Measurements from ENCODE around the gene FRAT2. TPM values are rescaled to one million over a fixed set of nuclear protein-coding genes. Genes with fewer than 3 reads are reported as not detected.
A peak's percentile ranks its signal among the peaks of the same experiment; 100 is the strongest.
"Not testable (repeated sequence)": the region's sequence is repeated elsewhere in the genome, so short reads cannot be mapped to it uniquely, and the experiment has no call there.

FRAT2 gene
- total RNA-seq, 2 experiments from 2014 or later, result 8.8 to 9.5 TPM

- Mint-ChIP-seq H3K4me1 (no peaks in the 10 kb centered on the region), H3K27ac (no peak overlapping the region), H3K27me3 (no peaks in the 10 kb centered on the region), H3K4me3 (no peak overlapping the region), H3K9me3 (no peaks in the 10 kb centered on the region), H3K36me3 (peaks cover 19% of the 10 kb centered on the region)
- no peak for DNase-seq
These were observed 27.9 kb upstream of the FRAT2 start for GRCh38 chr10:97362310-97363033.

GRCh38 chr10:97361537-97361901, 27.0 kb upstream of the FRAT2 start:
- H3K27ac Mint-ChIP-seq, result no peak overlapping the region

GRCh38 chr10:97360705-97361536, 26.4 kb upstream of the FRAT2 start:
- DNase-seq, result no peak
- Mint-ChIP-seq H3K4me1 (no peaks in the 10 kb centered on the region), H3K27ac (no peak overlapping the region), H3K4me3 (no peak overlapping the region), H3K27me3 (no peaks in the 10 kb centered on the region), H3K36me3 (peaks cover 28% of the 10 kb centered on the region), H3K9me3 (no peaks in the 10 kb centered on the region)

More at GRCh38 chr10:97361537-97361901, 27.0 kb upstream of the FRAT2 start:
- Mint-ChIP-seq H3K36me3 (peaks cover 22% of the 10 kb centered on the region), H3K4me3 (no peak overlapping the region), H3K27me3 (no peaks in the 10 kb centered on the region), H3K9me3 (no peaks in the 10 kb centered on the region), H3K4me1 (no peaks in the 10 kb centered on the region)
- no peak for DNase-seq

- Mint-ChIP-seq H3K27me3 (no peaks in the 10 kb centered on the region), H3K27ac (no peak overlapping the region), H3K4me1 (no peaks in the 10 kb centered on the region), H3K36me3 (peaks cover 16% of the 10 kb centered on the region), H3K9me3 (no peaks in the 10 kb centered on the region), H3K4me3 (no peak overlapping the region)
- no peak for DNase-seq
These were observed 24.3 kb upstream of the FRAT2 start for GRCh38 chr10:97358781-97359180.

- no peak for DNase-seq
- no peaks in the 10 kb centered on the region for H3K9me3 Mint-ChIP-seq
- H3K36me3 Mint-ChIP-seq, result peaks cover 14% of the 10 kb centered on the region
- no peaks in the 10 kb centered on the region for H3K27me3 Mint-ChIP-seq
- no peak overlapping the region for H3K27ac Mint-ChIP-seq
- no peaks in the 10 kb centered on the region for H3K4me1 Mint-ChIP-seq
- no peak overlapping the region for H3K4me3 Mint-ChIP-seq
These were observed 23.8 kb upstream of the FRAT2 start for GRCh38 chr10:97358349-97358748.

- Mint-ChIP-seq H3K4me3 (no peak overlapping the region), H3K27me3 (no peaks in the 10 kb centered on the region), H3K9me3 (no peaks in the 10 kb centered on the region), H3K36me3 (peaks cover 12% of the 10 kb centered on the region), H3K27ac (no peak overlapping the region), H3K4me1 (no peaks in the 10 kb centered on the region)
- DNase-seq, result no peak
These were observed 22.4 kb upstream of the FRAT2 start for GRCh38 chr10:97356918-97357317.

- Mint-ChIP-seq H3K27ac (peak overlapping the region; percentile 26), H3K36me3 (peaks cover 12% of the 10 kb centered on the region), H3K9me3 (no peaks in the 10 kb centered on the region), H3K4me1 (no peaks in the 10 kb centered on the region), H3K4me3 (no peak overlapping the region), H3K27me3 (no peaks in the 10 kb centered on the region)
- DNase-seq, result no peak
These were observed 21.9 kb upstream of the FRAT2 start for GRCh38 chr10:97356318-97356914.

- Mint-ChIP-seq H3K9me3 (no peaks in the 10 kb centered on the region), H3K27ac (no peak overlapping the region), H3K27me3 (no peaks in the 10 kb centered on the region), H3K36me3 (peaks cover 9% of the 10 kb centered on the region), H3K4me3 (no peak overlapping the region), H3K4me1 (no peaks in the 10 kb centered on the region)
- DNase-seq, result no peak
These were observed 21.0 kb upstream of the FRAT2 start for GRCh38 chr10:97355571-97355975.

- DNase-seq, result no peak
- Mint-ChIP-seq H3K4me1 (no peaks in the 10 kb centered on the region), H3K4me3 (no peak overlapping the region), H3K36me3 (peaks cover 9% of the 10 kb centered on the region), H3K27me3 (no peaks in the 10 kb centered on the region), H3K9me3 (no peaks in the 10 kb centered on the region), H3K27ac (no peak overlapping the region)
These were observed 19.4 kb upstream of the FRAT2 start for GRCh38 chr10:97353945-97354344.

- Mint-ChIP-seq H3K9me3 (no peaks in the 10 kb centered on the region), H3K4me1 (no peaks in the 10 kb centered on the region), H3K27me3 (no peaks in the 10 kb centered on the region), H3K4me3 (no peak overlapping the region), H3K27ac (no peak overlapping the region), H3K36me3 (no peaks in the 10 kb centered on the region)
- no peak for DNase-seq
These were observed 15.4 kb upstream of the FRAT2 start for GRCh38 chr10:97349752-97350513.

- Mint-ChIP-seq H3K9me3 (no peaks in the 10 kb centered on the region), H3K27ac (no peak overlapping the region), H3K36me3 (no peaks in the 10 kb centered on the region), H3K27me3 (no peaks in the 10 kb centered on the region), H3K4me3 (no peak overlapping the region), H3K4me1 (no peaks in the 10 kb centered on the region)
- no peak for DNase-seq
These were observed 12.8 kb upstream of the FRAT2 start for GRCh38 chr10:97347317-97347716.

- H3K4me1 Mint-ChIP-seq, H3K27ac Mint-ChIP-seq, H3K4me3 Mint-ChIP-seq, H3K27me3 Mint-ChIP-seq, H3K36me3 Mint-ChIP-seq, H3K9me3 Mint-ChIP-seq, DNase-seq: not testable (repeated sequence)
These were observed 9.1 kb upstream of the FRAT2 start for GRCh38 chr10:97343664-97344063.

- peaks cover 5% of the 10 kb centered on the region for H3K4me1 Mint-ChIP-seq
- H3K27ac Mint-ChIP-seq, result no peak overlapping the region
- no peak for DNase-seq
- no peaks in the 10 kb centered on the region for H3K27me3 Mint-ChIP-seq
- no peaks in the 10 kb centered on the region for H3K36me3 Mint-ChIP-seq
- no peaks in the 10 kb centered on the region for H3K9me3 Mint-ChIP-seq
- no peak overlapping the region for H3K4me3 Mint-ChIP-seq
These were observed 6.9 kb upstream of the FRAT2 start for GRCh38 chr10:97341416-97341815.

- peaks cover 11% of the 10 kb centered on the region for H3K4me1 Mint-ChIP-seq
- H3K4me3 Mint-ChIP-seq, result no peak overlapping the region
- no peaks in the 10 kb centered on the region for H3K9me3 Mint-ChIP-seq
- no peak for DNase-seq
- no peaks in the 10 kb centered on the region for H3K27me3 Mint-ChIP-seq
- peaks cover 3% of the 10 kb centered on the region for H3K36me3 Mint-ChIP-seq
- H3K27ac Mint-ChIP-seq, result no peak overlapping the region
These were observed 3.5 kb upstream of the FRAT2 start for GRCh38 chr10:97338041-97338440.

Data from activated naive CD8-positive, alpha-beta T cell treated with anti-CD3 and anti-CD28 coated beads for 36 hours (primary cell).